ENCODE measurements around the gene CBR3. TPM values are rescaled to one million over a fixed set of nuclear protein-coding genes. Genes with fewer than 3 reads are reported as not detected.

The CBR3 gene
- total RNA-seq, 1 donor from 2014 or later: 4.3 TPM

GRCh38 chr21:36100971-36101641 is 33.8 kb upstream of the CBR3 start:
- Histone ChIP-seq H3K4me3 (no peak overlapping the region), H3K27me3 (ENCODE audit: low read depth) (peaks cover 6% of the 10 kb centered on the region), H3K9me3 (no peaks in the 10 kb centered on the region), H3K36me3 (no peaks in the 10 kb centered on the region), H3K27ac (no peak overlapping the region), H3K4me1 (no peaks in the 10 kb centered on the region)
- DNase-seq (no peak), ATAC-seq (no peak)
- intact Hi-C loops (cut with DNase I): no loop called here
- TF ChIP-seq CTCF (IDR thresholded peaks at IDR 0.05): no peak

GRCh38 chr21:36103434-36103833 is 31.4 kb upstream of the CBR3 start:
- no peak for DNase-seq
- no peak for TF ChIP-seq CTCF (IDR thresholded peaks at IDR 0.05)
- peak in 1 of 2 donors; percentile 67 for ATAC-seq
- Histone ChIP-seq H3K4me3 (no peak overlapping the region), H3K4me1 (no peaks in the 10 kb centered on the region), H3K27ac (peak overlapping the region; percentile 21), H3K9me3 (no peaks in the 10 kb centered on the region), H3K36me3 (no peaks in the 10 kb centered on the region), H3K27me3 (ENCODE audit: low read depth) (peaks cover 6% of the 10 kb centered on the region)
- intact Hi-C loops (cut with DNase I): no loop called here

GRCh38 chr21:36104317-36105300 is 30.3 kb upstream of the CBR3 start:
- Histone ChIP-seq H3K4me3 (peak overlapping the region; percentile 17), H3K27me3 (ENCODE audit: low read depth) (peaks cover 6% of the 10 kb centered on the region), H3K4me1 (no peaks in the 10 kb centered on the region), H3K9me3 (no peaks in the 10 kb centered on the region), H3K27ac (no peak overlapping the region), H3K36me3 (no peaks in the 10 kb centered on the region)
- DNase-seq: peak; percentile 54
- ATAC-seq: no peak
- TF ChIP-seq CTCF (IDR thresholded peaks at IDR 0.05): peak; percentile 58
- intact Hi-C loops (cut with DNase I): no loop called here

GRCh38 chr21:36105327-36105842 is 29.5 kb upstream of the CBR3 start:
- Histone ChIP-seq H3K36me3 (no peaks in the 10 kb centered on the region), H3K4me1 (no peaks in the 10 kb centered on the region), H3K27me3 (ENCODE audit: low read depth) (peaks cover 6% of the 10 kb centered on the region), H3K27ac (no peak overlapping the region), H3K9me3 (no peaks in the 10 kb centered on the region), H3K4me3 (no peak overlapping the region)
- intact Hi-C loops (cut with DNase I): no loop called here
- TF ChIP-seq CTCF (IDR thresholded peaks at IDR 0.05): no peak
- no peak for DNase-seq
- no peak for ATAC-seq

GRCh38 chr21:36109868-36110267 is 25.0 kb upstream of the CBR3 start:
- DNase-seq (no peak), ATAC-seq (no peak)
- Histone ChIP-seq H3K9me3 (no peaks in the 10 kb centered on the region), H3K27ac (no peak overlapping the region), H3K36me3 (no peaks in the 10 kb centered on the region), H3K4me1 (peaks cover 21% of the 10 kb centered on the region), H3K4me3 (no peak overlapping the region), H3K27me3 (ENCODE audit: low read depth) (peaks cover 6% of the 10 kb centered on the region)
- no peak for TF ChIP-seq CTCF (IDR thresholded peaks at IDR 0.05)
- intact Hi-C loops (cut with DNase I): no loop called here
